ENCODE results near the gene ATAT1.

The ATAT1 gene

GRCh38 chr6:30599625-30600324, 26.9 kb upstream of the ATAT1 start:
- Histone ChIP-seq H3K36me3 (ENCODE audit: control insufficient read depth in 2 of 2, insufficient read depth in 2 of 2, low read length in 2 of 2) (peaks cover 45 to 48% of the 10 kb centered on the region in 2 donors), H3K4me1 (ENCODE audit: control insufficient read depth, insufficient read depth, low read length) (no peaks in the 10 kb centered on the region), H3K9ac (ENCODE audit: low read length in 2 of 2) (no peak overlapping the region), H3K27me3 (ENCODE audit: control insufficient read depth in 1 of 2, insufficient read depth in 2 of 2, low read length in 2 of 2) (no peaks in the 10 kb centered on the region), H3K9me3 (ENCODE audit: control insufficient read depth in 2 of 2, low read length in 2 of 2) (no peaks in the 10 kb centered on the region), H3K4me3 (ENCODE audit: low read length in 2 of 2) (no peak overlapping the region), H3K27ac (ENCODE audit: low read length) (no peak overlapping the region)

- H3K9ac ChIP-seq (ENCODE audit: low read length in 2 of 2), result no peak overlapping the region
- H3K36me3 ChIP-seq (ENCODE audit: control insufficient read depth in 2 of 2, insufficient read depth in 2 of 2, low read length in 2 of 2), result peaks cover 51 to 54% of the 10 kb centered on the region in 2 donors
- H3K27ac ChIP-seq (ENCODE audit: low read length), result no peak overlapping the region
- no peaks in the 10 kb centered on the region for H3K4me1 ChIP-seq (ENCODE audit: control insufficient read depth, insufficient read depth, low read length)
- H3K9me3 ChIP-seq (ENCODE audit: control insufficient read depth in 2 of 2, low read length in 2 of 2), result no peaks in the 10 kb centered on the region
- no peak overlapping the region for H3K4me3 ChIP-seq (ENCODE audit: low read length in 2 of 2)
- no peaks in the 10 kb centered on the region for H3K27me3 ChIP-seq (ENCODE audit: control insufficient read depth in 1 of 2, insufficient read depth in 2 of 2, low read length in 2 of 2)
These were observed 26.2 kb upstream of the ATAT1 start for GRCh38 chr6:30600451-30600961.

- Histone ChIP-seq H3K4me1 (ENCODE audit: control insufficient read depth, insufficient read depth, low read length) (no peaks in the 10 kb centered on the region), H3K27ac (ENCODE audit: low read length) (no peak overlapping the region), H3K36me3 (ENCODE audit: control insufficient read depth in 2 of 2, insufficient read depth in 2 of 2, low read length in 2 of 2) (peaks cover 59 to 61% of the 10 kb centered on the region in 2 donors), H3K9me3 (ENCODE audit: control insufficient read depth in 2 of 2, low read length in 2 of 2) (no peaks in the 10 kb centered on the region), H3K4me3 (ENCODE audit: low read length in 2 of 2) (no peak overlapping the region), H3K9ac (ENCODE audit: low read length in 2 of 2) (no peak overlapping the region), H3K27me3 (ENCODE audit: control insufficient read depth in 1 of 2, insufficient read depth in 2 of 2, low read length in 2 of 2) (no peaks in the 10 kb centered on the region)
These were observed 25.2 kb upstream of the ATAT1 start for GRCh38 chr6:30601436-30601814.

- Histone ChIP-seq H3K4me1 (ENCODE audit: control insufficient read depth, insufficient read depth, low read length) (no peaks in the 10 kb centered on the region), H3K9ac (ENCODE audit: low read length in 2 of 2) (no peak overlapping the region), H3K27ac (ENCODE audit: low read length) (no peak overlapping the region), H3K9me3 (ENCODE audit: control insufficient read depth in 2 of 2, low read length in 2 of 2) (no peaks in the 10 kb centered on the region), H3K27me3 (ENCODE audit: control insufficient read depth in 1 of 2, insufficient read depth in 2 of 2, low read length in 2 of 2) (no peaks in the 10 kb centered on the region), H3K36me3 (ENCODE audit: control insufficient read depth in 2 of 2, insufficient read depth in 2 of 2, low read length in 2 of 2) (peaks cover 65% of the 10 kb centered on the region in 2 donors), H3K4me3 (ENCODE audit: low read length in 2 of 2) (no peak overlapping the region)
These were observed 24.6 kb upstream of the ATAT1 start for GRCh38 chr6:30601815-30602641.

GRCh38 chr6:30603961-30604360, 22.7 kb upstream of the ATAT1 start:
- Histone ChIP-seq H3K27ac (ENCODE audit: low read length) (no peak overlapping the region), H3K27me3 (ENCODE audit: control insufficient read depth in 1 of 2, insufficient read depth in 2 of 2, low read length in 2 of 2) (no peaks in the 10 kb centered on the region), H3K36me3 (ENCODE audit: control insufficient read depth in 2 of 2, insufficient read depth in 2 of 2, low read length in 2 of 2) (peaks cover 75 to 77% of the 10 kb centered on the region in 2 donors), H3K4me3 (ENCODE audit: low read length in 2 of 2) (no peak overlapping the region), H3K4me1 (ENCODE audit: control insufficient read depth, insufficient read depth, low read length) (no peaks in the 10 kb centered on the region), H3K9me3 (ENCODE audit: control insufficient read depth in 2 of 2, low read length in 2 of 2) (no peaks in the 10 kb centered on the region), H3K9ac (ENCODE audit: low read length in 2 of 2) (no peak overlapping the region)

GRCh38 chr6:30610065-30610464, 16.6 kb upstream of the ATAT1 start:
- H3K27ac ChIP-seq (ENCODE audit: low read length), result peak overlapping the region; percentile 0
- H3K9me3 ChIP-seq (ENCODE audit: control insufficient read depth in 2 of 2, low read length in 2 of 2), result no peaks in the 10 kb centered on the region
- no peak overlapping the region for H3K4me3 ChIP-seq (ENCODE audit: low read length in 2 of 2)
- no peaks in the 10 kb centered on the region for H3K27me3 ChIP-seq (ENCODE audit: control insufficient read depth in 1 of 2, insufficient read depth in 2 of 2, low read length in 2 of 2)
- peaks cover 34 to 37% of the 10 kb centered on the region in 2 donors for H3K36me3 ChIP-seq (ENCODE audit: control insufficient read depth in 2 of 2, insufficient read depth in 2 of 2, low read length in 2 of 2)
- H3K4me1 ChIP-seq (ENCODE audit: control insufficient read depth, insufficient read depth, low read length), result peaks cover 30% of the 10 kb centered on the region
- H3K9ac ChIP-seq (ENCODE audit: low read length in 2 of 2), result peak overlapping the region in 1 of 2 donors; percentile 25

GRCh38 chr6:30611150-30611855, 15.4 kb upstream of the ATAT1 start:
- no peaks in the 10 kb centered on the region for H3K27me3 ChIP-seq (ENCODE audit: control insufficient read depth in 1 of 2, insufficient read depth in 2 of 2, low read length in 2 of 2)
- H3K9ac ChIP-seq (ENCODE audit: low read length in 2 of 2), result no peak overlapping the region
- H3K4me3 ChIP-seq (ENCODE audit: low read length in 2 of 2), result no peak overlapping the region
- H3K4me1 ChIP-seq (ENCODE audit: control insufficient read depth, insufficient read depth, low read length), result peaks cover 30% of the 10 kb centered on the region
- peak overlapping the region; percentile 37 for H3K27ac ChIP-seq (ENCODE audit: low read length)
- H3K9me3 ChIP-seq (ENCODE audit: control insufficient read depth in 2 of 2, low read length in 2 of 2), result no peaks in the 10 kb centered on the region
- peaks cover 30 to 33% of the 10 kb centered on the region in 2 donors for H3K36me3 ChIP-seq (ENCODE audit: control insufficient read depth in 2 of 2, insufficient read depth in 2 of 2, low read length in 2 of 2)

GRCh38 chr6:30611856-30612194, 14.8 kb upstream of the ATAT1 start:
- Histone ChIP-seq H3K9me3 (ENCODE audit: control insufficient read depth in 2 of 2, low read length in 2 of 2) (no peaks in the 10 kb centered on the region), H3K4me3 (ENCODE audit: low read length in 2 of 2) (no peak overlapping the region), H3K36me3 (ENCODE audit: control insufficient read depth in 2 of 2, insufficient read depth in 2 of 2, low read length in 2 of 2) (peaks cover 29 to 32% of the 10 kb centered on the region in 2 donors), H3K4me1 (ENCODE audit: control insufficient read depth, insufficient read depth, low read length) (peaks cover 30% of the 10 kb centered on the region), H3K9ac (ENCODE audit: low read length in 2 of 2) (no peak overlapping the region), H3K27ac (ENCODE audit: low read length) (no peak overlapping the region), H3K27me3 (ENCODE audit: control insufficient read depth in 1 of 2, insufficient read depth in 2 of 2, low read length in 2 of 2) (no peaks in the 10 kb centered on the region)

- Histone ChIP-seq H3K27me3 (ENCODE audit: control insufficient read depth in 1 of 2, insufficient read depth in 2 of 2, low read length in 2 of 2) (no peaks in the 10 kb centered on the region), H3K4me1 (ENCODE audit: control insufficient read depth, insufficient read depth, low read length) (peaks cover 30% of the 10 kb centered on the region), H3K27ac (ENCODE audit: low read length) (peak overlapping the region; percentile 56), H3K4me3 (ENCODE audit: low read length in 2 of 2) (no peak overlapping the region), H3K36me3 (ENCODE audit: control insufficient read depth in 2 of 2, insufficient read depth in 2 of 2, low read length in 2 of 2) (peaks cover 28 to 34% of the 10 kb centered on the region in 2 donors), H3K9ac (ENCODE audit: low read length in 2 of 2) (no peak overlapping the region), H3K9me3 (ENCODE audit: control insufficient read depth in 2 of 2, low read length in 2 of 2) (no peaks in the 10 kb centered on the region)
These were observed 14.5 kb upstream of the ATAT1 start for GRCh38 chr6:30612213-30612612.

- Histone ChIP-seq H3K36me3 (ENCODE audit: control insufficient read depth in 2 of 2, insufficient read depth in 2 of 2, low read length in 2 of 2) (peaks cover 23 to 29% of the 10 kb centered on the region in 2 donors), H3K4me1 (ENCODE audit: control insufficient read depth, insufficient read depth, low read length) (peaks cover 30% of the 10 kb centered on the region), H3K4me3 (ENCODE audit: low read length in 2 of 2) (peak overlapping the region in 1 of 2 donors; percentile 29), H3K27me3 (ENCODE audit: control insufficient read depth in 1 of 2, insufficient read depth in 2 of 2, low read length in 2 of 2) (no peaks in the 10 kb centered on the region), H3K9ac (ENCODE audit: low read length in 2 of 2) (peak overlapping the region in 1 of 2 donors; percentile 29), H3K9me3 (ENCODE audit: control insufficient read depth in 2 of 2, low read length in 2 of 2) (no peaks in the 10 kb centered on the region), H3K27ac (ENCODE audit: low read length) (peak overlapping the region; percentile 56)
These were observed 13.9 kb upstream of the ATAT1 start for GRCh38 chr6:30612687-30613248.
